ENCODE results near the gene ASPDH. TPM values are rescaled to one million over a fixed set of nuclear protein-coding genes. Genes with fewer than 3 reads are reported as not detected.
A peak's percentile ranks its signal among the peaks of the same experiment; 100 is the strongest.

Gene ASPDH
- total RNA-seq, 1 experiment from 2014 or later, result not detected

- H3K9me3 ChIP-seq (ENCODE audit: control insufficient read depth, insufficient read depth, low read depth, low read length), result no peaks in the 10 kb centered on the region
- ChIA-PET CTCF (interaction anchor here (0.8 kb wide), 1 partner anchor 45 kb away, joined by 8 read pairs; no protein-coding TSS in a partner anchor), POLR2A (no interaction called here)
- H3K4me1 ChIP-seq (ENCODE audit: control insufficient read depth, insufficient read depth, low read length), result no peaks in the 10 kb centered on the region
- H3K27me3 ChIP-seq (ENCODE audit: control insufficient read depth, insufficient read depth, low read length), result no peaks in the 10 kb centered on the region
- DNase-seq (ENCODE audit: low read depth, low spot score) (peak; percentile 80), ATAC-seq (peak; percentile 95)
- H3K36me3 ChIP-seq (ENCODE audit: control insufficient read depth, insufficient read depth, low read length), result no peaks in the 10 kb centered on the region; the same call in 1 of the 2 replicates
- H3K27ac ChIP-seq (ENCODE audit: low read length), result peak within 1 kb of the TSS; percentile 92
- BruUV-seq (replicated peaks), result no TSS peak
- intact Hi-C loops (cut with micrococcal nuclease; ENCODE audit: unreplicated experiment), result no loop called here
- TF ChIP-seq TCF7L2 (IDR thresholded peaks at IDR 0.05; ENCODE audit: low read depth, low read length) (0 out of 2 replicates have a peak, but pooled peaks have one; percentile 60), SIN3A (IDR thresholded peaks at IDR 0.05; ENCODE audit: borderline replicate concordance, insufficient read depth, low read depth, low read length) (no peak), REST (IDR thresholded peaks at IDR 0.05; ENCODE audit: insufficient read depth in 1 of 2, low read depth in 2 of 2, low read length in 1 of 2) (no peak), POLR2AphosphoS5 (IDR thresholded peaks at IDR 0.05; ENCODE audit: low read depth, low read length) (peak; percentile 27; the same call in 1 of the 2 replicates), CTCF (IDR thresholded peaks at IDR 0.05) (no peak)
- H3K4me3 ChIP-seq (ENCODE audit: low read depth in 2 of 2, low read length in 2 of 2), result peak within 1 kb of the TSS; percentile 77 to 79
- in situ Hi-C loops (cut with HindIII; ENCODE audit: low pct_unique_long_range_greater_than_20kb, low sequenced_read_pairs), result no loop called here
Observed at GRCh38 chr19:50511069-50511822, 2.5 kb downstream of the ASPDH start, which contains the start of gene JOSD2. JOSD2 (minus strand) TSS chr19:50511191; CDS start chr19:50510431, 760 bp downstream.

GRCh38 chr19:50510700-50511068, 3.0 kb downstream of the ASPDH start:
- ChIA-PET CTCF (interaction anchor here (0.8 kb wide), 1 partner anchor 45 kb away, joined by 8 read pairs; no protein-coding TSS in a partner anchor), POLR2A (no interaction called here)
- intact Hi-C loops (cut with micrococcal nuclease; ENCODE audit: unreplicated experiment) (no loop called here), in situ Hi-C loops (cut with HindIII; ENCODE audit: low pct_unique_long_range_greater_than_20kb, low sequenced_read_pairs) (no loop called here)
- no peak for TF ChIP-seq TCF7L2 (IDR thresholded peaks at IDR 0.05; ENCODE audit: low read depth, low read length)
- no peak for TF ChIP-seq REST (IDR thresholded peaks at IDR 0.05; ENCODE audit: insufficient read depth in 1 of 2, low read depth in 2 of 2, low read length in 1 of 2)
- TF ChIP-seq CTCF (IDR thresholded peaks at IDR 0.05), result no peak
- no peak for TF ChIP-seq POLR2AphosphoS5 (IDR thresholded peaks at IDR 0.05; ENCODE audit: low read depth, low read length)
- TF ChIP-seq SIN3A (IDR thresholded peaks at IDR 0.05; ENCODE audit: borderline replicate concordance, insufficient read depth, low read depth, low read length), result no peak
- Histone ChIP-seq H3K27ac (ENCODE audit: low read length) (peak overlapping the region; percentile 92), H3K4me1 (ENCODE audit: control insufficient read depth, insufficient read depth, low read length) (no peaks in the 10 kb centered on the region), H3K36me3 (ENCODE audit: control insufficient read depth, insufficient read depth, low read length) (no peaks in the 10 kb centered on the region; the same call in 1 of the 2 replicates), H3K9me3 (ENCODE audit: control insufficient read depth, insufficient read depth, low read depth, low read length) (no peaks in the 10 kb centered on the region), H3K4me3 (ENCODE audit: low read depth in 2 of 2, low read length in 2 of 2) (peak overlapping the region; percentile 77 to 79), H3K27me3 (ENCODE audit: control insufficient read depth, insufficient read depth, low read length) (no peaks in the 10 kb centered on the region)
- BruUV-seq (replicated peaks), result TSS peak; percentile 84
- DNase-seq (ENCODE audit: low read depth, low spot score), result no peak
- no peak for ATAC-seq

All from Panc1 (cell line).